Caki2 (cell line): Measurements from ENCODE around the gene NCS1. TPM values are rescaled to one million over a fixed set of nuclear protein-coding genes. Genes with fewer than 3 reads are reported as not detected.
"Not testable (repeated sequence)": the region's sequence is repeated elsewhere in the genome, so short reads cannot be mapped to it uniquely, and the experiment has no call there.

Source experiments
- DNase-seq: peaks from one replicate; pipeline ENCODE4 v3.0.0-alpha.2; 2015; ENCODE audit warnings: low read depth
- in situ Hi-C: cut with HindIII; loops from 2 replicates; pipeline ENCODE4 v1.10.0; 2016; ENCODE audit warnings: low sequenced_read_pairs, low pct_unique_long_range_greater_than_20kb, mixed read lengths
- total RNA-seq: library from RNA; depleted of rRNA; stranded (reverse); fragments of >200 nt; shearing (Covaris generic); gene quantifications from 2 replicates; pipeline ENCODE4 v1.2.3, GENCODE V29; 2014; ENCODE audit warnings: low replicate concordance

NCS1 gene
- total RNA-seq, 1 experiment from 2014 or later, result 45.7 TPM

DNA sequence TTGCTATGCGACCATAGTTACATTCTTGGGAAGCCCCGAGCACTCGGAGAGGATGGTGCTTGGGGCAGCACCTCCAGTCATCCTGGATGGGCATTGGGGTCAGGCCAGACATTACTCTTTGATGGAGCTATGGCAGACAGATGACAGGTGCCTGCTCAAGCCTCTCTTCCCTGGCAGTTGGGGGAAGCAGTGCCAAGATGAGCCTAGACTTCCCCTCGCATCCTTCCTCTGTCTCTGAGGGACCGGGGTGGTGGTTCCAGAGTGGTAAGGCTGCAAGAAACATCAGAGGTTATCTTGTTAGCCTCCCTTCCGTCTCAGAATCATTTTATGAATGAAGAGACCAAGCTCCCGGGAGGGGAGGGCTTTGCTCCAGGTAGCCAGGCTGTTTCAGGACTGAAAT lies 90.6 kb downstream of the NCS1 start:
- in situ Hi-C loops, result loop anchor here (25.0 kb wide), 1 partner anchor 550 kb away; no protein-coding TSS in a partner anchor

DNA sequence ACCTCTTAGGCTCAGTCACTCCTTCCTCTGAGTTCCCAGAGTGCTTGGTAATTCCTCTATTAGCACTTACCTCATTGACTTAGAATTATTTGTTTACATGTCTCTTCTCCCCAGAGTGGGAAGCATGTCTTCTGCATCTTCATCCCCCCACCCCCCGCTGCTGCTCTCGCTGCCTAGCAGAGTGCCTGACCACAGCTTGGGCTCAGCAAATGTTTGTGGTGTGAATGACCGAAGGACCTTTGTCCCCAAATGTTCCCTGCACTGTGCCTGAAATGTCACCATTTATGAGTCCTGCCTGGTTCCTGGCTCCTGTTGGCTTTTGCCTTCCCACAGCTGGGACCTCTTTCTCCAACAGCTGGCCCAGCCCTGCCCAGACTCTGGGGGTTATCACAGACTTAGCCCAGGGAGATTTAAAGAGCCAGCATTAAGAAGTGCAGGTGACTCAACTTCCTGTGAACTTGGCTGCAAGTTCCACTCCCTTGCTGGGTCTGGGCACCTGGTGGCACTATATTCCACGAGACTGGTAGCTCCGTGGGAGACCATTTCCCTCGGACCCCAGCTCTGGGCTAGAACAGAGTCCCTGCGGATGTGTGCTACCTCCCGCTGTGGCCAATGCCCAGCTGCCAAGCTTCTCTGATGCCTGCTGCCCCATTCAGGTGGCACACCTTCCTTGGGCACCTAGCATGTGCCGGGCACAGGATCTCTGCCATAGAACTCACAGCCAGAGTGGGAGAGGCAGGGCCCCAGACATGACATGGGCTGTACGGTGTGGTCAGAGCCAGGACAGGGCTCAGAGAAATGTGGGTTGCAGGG lies 91.6 kb downstream of the NCS1 start:
- in situ Hi-C loops, result loop anchor here (25.0 kb wide), 1 partner anchor 548 kb away; no protein-coding TSS in a partner anchor
- DNase-seq, result no peak

More for the DNA sequence above, 90.6 kb downstream of the NCS1 start:
- DNase-seq, result no peak

DNA sequence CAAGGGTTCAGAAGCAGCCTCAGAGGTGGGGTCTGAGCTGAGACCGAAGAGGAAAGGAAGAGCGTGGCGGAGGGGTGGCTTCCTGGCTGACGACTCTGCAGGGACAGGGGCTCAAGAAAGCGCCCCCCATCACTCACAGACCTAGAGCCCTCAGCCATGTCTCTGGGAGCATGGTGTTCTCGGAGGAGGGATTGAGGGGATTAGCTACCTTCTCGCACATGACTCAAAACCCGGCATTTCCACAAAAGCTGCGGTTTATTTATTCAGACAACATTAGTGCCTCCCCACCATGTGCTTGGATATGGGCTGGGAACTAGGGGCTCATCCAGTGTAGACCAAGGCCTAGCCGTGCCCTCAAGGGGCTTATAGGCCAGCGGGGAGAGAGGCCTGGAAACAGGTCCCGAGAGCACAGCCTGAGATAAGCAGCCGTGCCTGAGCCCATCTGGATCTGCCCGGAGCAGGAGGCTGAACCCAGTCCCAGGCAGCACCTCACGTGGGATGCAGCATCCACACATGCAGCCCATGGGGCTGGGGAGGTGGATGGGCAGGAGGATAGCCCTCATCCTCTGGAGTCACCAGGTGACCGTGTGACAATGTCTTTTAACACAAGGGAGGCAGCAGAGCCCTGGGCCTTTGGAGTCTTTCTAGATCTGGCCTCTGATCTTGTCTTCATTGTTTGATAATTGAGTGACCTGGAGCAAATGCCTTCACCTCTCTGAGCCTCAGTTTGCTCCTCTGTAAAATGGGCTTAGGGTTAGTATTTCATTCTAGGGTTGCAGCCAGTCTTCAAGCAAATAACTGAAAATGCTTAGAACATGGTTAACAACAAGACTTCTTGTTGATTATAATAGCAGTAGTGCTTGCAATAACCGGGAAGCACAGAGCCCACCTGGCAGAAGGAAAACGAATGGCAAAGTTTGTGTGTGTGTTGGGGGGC lies 92.5 kb downstream of the NCS1 start:
- no peak for DNase-seq
- in situ Hi-C loops, result loop anchor here (25.0 kb wide), 1 partner anchor 548 kb away; no protein-coding TSS in a partner anchor

DNA sequence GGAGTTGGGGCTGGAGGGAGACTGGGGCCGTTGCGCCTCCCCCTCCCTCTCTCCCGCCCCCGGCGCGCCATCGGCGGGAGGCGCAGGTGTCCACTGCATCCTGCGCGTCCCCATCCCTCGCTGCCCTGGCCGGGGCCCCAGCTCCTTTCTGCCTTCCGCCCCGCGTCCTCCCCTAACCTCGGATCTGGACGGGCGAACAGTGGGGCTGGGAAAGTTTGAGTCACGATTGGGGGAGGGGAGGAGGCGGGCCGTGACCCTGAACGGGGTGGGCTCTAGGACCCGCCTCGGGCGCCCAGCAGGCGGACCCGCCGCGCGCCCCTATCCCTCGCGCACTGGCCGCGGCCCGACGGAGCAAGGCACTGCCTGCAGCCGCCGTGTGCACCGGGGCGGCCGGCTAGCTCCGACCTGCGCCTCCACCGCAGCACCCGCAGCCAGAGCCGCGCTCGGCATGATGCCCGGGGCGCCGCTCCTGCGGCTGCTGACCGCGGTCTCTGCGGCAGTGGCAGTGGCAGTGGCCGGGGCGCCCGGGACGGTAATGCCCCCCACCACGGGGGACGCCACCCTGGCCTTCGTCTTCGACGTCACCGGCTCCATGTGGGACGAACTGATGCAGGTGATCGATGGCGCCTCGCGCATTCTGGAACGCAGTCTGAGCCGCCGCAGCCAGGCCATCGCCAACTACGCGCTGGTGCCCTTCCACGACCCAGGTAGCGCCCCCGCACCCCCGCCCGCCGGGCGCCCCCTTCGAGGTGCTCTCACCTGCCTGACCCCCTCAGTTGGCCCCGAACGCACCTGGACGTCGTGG lies 93.4 kb downstream of the NCS1 start, which contains the start of gene HMCN2:
HMCN2 (plus strand) TSS at position 330 of the 805 bp plus-strand sequence; CDS start at position 449, 119 bp downstream.
- in situ Hi-C loops, result loop anchor here (25.0 kb wide), 1 partner anchor 547 kb away; no protein-coding TSS in a partner anchor
- DNase-seq, result peak; percentile 16

DNA sequence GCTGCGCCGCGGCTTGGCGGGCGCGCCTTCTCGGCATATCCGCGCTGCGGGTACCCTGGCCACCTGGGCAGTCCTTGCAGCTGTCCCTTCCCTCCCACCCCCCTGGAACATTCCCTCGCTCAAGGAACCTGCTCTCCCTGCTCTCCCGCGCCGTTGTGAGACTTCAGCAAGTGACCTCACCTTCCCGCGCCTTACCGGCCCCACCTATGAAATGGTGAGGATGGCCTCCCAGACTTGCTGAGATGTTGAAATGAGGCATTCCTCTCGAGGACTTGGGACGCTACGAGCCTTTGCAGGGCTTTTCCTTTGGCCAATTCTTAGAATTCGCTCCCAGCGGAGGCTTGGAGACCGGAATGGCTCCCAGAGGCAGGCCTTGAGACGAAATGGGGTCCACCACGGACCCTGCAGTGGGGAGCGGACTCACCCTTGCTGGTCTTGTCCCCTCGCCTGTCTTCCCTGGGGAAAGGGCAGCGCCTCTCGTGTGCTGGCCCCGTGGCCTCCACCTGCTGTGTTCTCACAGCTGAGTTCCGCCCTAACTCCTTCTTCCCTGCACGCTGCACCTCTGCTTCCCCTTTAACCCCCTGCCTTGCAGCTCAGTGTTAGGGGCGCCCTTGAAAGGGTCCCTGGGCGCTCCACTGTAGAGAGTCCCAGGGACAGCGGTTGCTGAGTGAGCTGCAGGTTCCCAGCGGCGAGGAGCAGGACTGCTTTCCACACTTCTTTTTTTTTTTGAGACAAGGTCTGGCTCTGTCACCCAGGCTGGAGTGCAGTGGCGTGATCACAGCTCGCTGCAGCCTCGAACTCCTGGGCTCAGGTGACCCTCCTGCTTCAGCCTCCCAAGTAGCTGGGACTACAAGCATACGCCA lies 94.3 kb downstream of the NCS1 start:
- no peak for DNase-seq
- in situ Hi-C loops, result loop anchor here (25.0 kb wide), 1 partner anchor 546 kb away; no protein-coding TSS in a partner anchor

DNA sequence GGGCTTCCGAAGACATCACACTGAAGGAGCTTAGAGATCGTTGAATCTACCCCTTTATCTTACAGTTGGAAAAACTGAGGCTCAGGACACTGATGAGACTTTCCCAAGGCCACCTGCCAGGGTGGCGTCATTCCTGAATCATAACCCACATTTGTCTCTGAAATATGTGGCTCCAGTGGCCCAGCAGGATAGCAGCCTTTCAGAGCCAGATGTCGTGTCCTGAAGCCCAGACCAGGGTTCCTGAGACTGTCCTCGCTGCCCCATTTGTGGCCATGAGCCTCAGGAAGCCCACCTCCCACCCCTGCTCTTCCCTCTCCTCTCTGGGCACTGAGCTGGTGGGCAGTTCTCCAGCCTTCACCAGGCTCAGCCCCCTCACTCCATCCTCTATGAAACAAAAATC lies 95.7 kb downstream of the NCS1 start:
- in situ Hi-C loops, result loop anchor here (25.0 kb wide), 1 partner anchor 544 kb away; no protein-coding TSS in a partner anchor
- no peak for DNase-seq

DNA sequence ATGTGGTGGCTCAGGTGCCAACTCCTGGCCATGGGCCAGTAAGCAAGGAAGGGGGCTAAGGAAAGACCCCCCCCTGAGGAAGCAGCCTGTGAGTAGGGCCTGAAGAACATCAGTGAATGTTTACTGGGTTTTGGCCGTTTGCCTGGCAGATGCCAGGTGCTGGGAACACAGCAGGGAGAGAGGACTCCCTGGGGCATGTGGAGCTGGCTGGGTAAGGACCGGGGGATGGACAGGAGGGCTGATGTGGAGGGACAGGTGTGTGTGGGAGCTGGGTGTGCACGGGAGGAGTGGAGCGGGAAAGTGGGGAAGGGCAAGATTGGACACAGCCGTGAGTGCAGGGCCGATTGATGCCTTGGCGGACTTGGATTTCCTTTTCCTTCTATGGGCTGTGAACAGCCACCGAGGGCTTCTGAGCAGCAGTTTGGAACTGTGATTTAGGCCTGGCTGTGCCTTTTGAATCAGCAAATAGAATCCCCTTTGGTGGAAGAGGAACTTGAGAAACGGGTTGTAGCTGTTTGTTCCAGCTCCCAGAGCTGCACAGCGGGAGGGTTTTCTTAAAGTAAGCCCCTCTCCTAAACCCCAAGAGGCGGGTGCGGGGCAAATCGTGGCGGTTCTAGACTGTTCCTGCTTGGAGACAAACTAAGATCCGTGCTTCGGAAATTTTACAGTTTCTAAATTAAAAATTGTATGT lies 96.5 kb downstream of the NCS1 start:
- in situ Hi-C loops, result loop anchor here (25.0 kb wide), 1 partner anchor 544 kb away; no protein-coding TSS in a partner anchor
- DNase-seq, result no peak

DNA sequence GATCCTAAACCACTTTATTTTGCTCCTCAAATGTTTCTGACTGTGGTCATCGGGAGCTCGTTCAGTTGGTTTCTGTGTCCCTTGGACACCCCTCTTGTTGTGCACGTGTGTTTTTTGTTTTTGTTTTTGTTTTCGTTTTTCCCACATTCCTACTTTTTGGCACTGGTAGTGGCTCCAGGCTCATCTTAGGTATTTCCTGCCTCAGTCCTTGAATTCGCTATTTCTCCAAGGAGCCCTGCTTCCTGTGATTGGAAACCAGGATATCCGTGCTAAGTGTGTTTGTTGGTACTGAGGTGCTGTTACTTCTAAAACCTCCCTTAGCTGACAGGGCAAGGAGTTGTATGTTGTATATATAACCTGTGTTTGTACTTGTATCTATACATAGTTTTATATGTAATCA lies 99.3 kb downstream of the NCS1 start:
- no peak for DNase-seq
- in situ Hi-C loops, result loop anchor here (25.0 kb wide), 1 partner anchor 541 kb away; no protein-coding TSS in a partner anchor

DNA sequence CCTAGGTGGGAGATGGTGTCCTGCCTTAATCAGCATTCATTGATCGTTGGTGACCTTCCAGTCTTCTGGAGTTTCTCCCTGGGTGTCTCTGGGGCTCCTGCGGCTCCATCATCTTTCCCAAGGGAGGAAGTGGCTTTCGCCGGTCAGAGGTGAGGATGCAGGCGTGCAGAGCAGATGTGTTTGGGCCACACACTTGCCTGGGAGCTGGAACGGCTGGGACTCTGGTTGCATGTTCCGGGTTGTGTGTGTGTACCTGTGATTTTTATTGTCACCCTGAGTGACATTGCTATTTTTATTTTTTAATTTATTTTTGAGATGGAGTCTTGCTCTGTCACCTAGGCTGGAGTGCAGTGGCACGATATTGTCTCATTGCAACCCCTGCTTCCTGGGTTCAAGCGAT lies 103.0 kb downstream of the NCS1 start:
- in situ Hi-C loops, result no loop called here

DNA sequence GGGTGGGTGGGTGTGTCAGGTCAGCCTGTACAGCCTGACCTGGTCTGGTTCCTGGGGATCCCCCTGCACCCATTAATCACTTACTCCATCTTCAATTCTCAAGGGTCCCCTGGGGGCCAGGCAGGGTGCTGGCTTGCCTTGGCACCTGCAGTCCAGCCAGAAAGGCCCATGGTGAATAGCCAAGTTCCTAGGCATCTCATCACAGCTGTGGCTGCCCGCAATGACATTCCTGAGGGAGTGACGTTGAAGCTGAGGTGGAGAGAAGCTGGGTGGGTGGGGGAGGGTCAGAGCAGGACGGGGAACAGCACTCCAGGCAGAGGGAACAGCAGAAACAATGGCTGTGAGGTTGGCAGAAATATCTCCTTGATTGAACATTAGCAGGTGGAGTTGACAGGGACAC lies 103.9 kb downstream of the NCS1 start:
- in situ Hi-C loops, result no loop called here
- DNase-seq, result no peak

More for the DNA sequence above, 103.0 kb downstream of the NCS1 start:
- no peak for DNase-seq

DNA sequence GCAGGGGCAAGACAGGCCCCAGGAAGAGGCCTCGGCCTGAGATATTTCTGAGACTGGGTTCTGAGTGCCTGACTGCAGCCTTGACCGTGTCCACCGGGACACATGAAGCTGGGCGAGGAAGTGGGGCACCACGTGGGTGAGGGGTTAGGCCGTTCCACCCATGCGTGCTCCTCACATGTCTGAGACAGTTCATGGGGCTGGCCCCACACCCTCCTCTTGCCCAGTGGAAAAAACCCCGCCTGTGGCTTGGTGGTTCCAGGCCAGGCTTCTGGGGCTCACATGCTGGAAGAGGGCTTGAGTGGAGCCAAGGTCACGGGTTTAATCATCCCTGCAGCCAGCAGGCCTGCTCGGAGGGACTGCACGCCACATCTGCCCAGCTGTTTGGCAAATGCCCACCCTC lies 104.8 kb downstream of the NCS1 start:
- in situ Hi-C loops, result no loop called here
- DNase-seq, result no peak

DNA sequence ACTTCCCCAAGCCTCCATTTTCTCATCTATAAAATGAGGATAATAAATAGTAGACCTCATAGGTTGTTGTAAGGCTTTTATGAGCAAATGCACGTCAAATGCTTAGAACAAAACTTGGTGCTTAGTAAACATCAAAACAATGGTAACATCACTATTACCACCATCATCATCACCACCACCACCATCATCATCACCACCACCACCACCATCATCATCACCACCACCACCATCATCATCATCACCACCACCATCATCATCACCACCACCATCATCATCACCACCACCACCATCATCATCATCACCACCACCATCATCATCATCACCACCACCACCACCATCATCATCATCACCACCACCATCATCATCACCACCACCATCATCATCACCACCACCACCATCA lies 105.3 kb downstream of the NCS1 start:
- DNase-seq, in situ Hi-C loops: not testable (repeated sequence)

DNA sequence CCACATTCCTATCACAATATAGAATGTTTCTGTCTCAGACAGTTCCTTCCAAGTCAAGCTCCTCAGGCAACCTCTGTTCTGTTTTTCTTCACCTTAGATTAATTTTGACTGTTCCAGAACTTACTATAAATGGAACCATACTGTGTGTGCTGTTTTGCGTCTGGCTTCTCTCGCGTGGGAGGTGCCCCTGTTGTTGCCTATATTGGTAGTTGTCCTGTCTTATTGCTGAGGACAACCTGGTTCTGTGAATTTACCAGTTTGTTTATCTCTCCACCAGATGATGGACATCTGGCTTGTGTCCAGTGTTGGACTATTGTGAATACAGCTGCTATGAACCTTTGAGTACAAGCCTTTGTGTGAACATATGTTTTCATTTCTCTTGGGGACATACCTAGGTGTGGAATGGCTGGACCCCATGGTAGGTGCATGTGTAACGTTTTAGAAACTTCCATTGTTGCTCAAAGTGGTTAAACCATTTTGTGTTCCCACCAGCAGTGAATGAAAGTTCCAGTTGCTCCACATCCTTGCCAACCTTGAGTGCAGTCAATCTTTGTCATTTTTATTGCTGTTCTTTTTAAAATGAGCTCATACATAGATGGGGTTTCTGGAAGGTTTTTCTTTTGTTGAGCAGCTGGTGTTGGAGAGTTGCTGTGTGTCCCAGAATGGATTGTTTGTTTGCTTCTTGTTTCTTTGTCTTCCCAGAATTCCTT lies 111.5 kb downstream of the NCS1 start:
- no peak for DNase-seq
- in situ Hi-C loops, result no loop called here

DNA sequence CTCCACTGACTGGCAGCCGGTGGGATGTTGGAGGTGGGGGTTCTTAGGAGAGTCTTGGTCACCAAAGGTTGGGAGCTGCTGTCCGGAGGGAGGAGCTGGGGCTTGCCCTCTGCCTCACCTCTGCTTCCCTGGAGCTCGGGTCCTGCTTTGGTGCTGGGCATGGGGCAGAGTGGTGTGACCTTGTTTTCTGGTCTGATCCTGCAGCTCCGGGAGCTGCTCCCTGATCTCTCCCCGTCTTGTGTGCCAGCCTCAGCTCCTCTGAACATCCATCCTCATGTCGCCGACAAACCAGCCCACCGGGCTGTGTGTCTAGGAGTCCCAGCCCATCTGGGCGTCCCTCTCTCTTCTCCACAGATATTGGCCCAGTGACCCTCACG lies 112.0 kb downstream of the NCS1 start:
- DNase-seq, result no peak
- in situ Hi-C loops, result no loop called here

DNA sequence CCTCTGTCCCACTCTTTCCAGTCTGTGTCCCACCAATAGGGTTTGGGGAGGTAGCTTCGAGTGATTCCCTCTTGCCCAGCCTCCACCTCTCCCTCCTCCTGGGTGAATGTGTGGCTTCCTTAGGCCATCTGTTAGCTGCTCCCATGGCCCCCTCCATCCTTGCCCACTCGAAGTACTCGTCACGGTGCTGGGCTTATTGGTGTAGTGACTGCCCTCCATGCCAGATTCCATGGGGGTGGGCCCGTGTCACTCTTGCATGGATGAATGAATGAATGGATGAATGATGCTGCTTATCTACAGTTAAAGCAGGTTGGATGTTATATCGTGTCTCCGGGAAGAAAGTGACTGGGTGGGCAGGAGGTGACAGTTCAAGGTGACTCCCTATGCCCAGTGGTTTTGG lies 112.5 kb downstream of the NCS1 start:
- no peak for DNase-seq
- in situ Hi-C loops, result no loop called here

DNA sequence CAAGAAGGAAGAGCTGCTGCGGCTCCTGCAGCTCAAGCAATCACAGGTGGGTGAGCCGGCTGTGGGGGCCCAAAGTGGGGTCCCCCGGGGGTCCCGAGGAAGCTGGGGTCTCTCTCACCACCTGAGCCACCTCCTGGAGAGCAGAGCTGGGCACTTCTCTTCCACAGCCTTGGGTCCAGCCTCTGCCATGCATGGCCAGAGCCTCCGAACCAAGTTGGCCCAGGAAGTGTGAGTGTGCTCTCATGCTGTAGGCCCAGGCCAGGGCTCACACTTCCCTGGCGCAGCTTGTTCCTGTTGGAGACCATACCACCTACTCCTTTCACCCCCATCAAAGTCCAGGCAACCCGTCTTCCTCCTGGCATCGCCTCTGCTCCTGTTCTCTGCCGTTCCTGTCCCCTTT lies 113.1 kb downstream of the NCS1 start:
- in situ Hi-C loops, result no loop called here
- no peak for DNase-seq
